ENCODE measurements around the gene HMOX2. TPM values are rescaled to one million over a fixed set of nuclear protein-coding genes. Genes with fewer than 3 reads are reported as not detected.

The HMOX2 gene, protein sequence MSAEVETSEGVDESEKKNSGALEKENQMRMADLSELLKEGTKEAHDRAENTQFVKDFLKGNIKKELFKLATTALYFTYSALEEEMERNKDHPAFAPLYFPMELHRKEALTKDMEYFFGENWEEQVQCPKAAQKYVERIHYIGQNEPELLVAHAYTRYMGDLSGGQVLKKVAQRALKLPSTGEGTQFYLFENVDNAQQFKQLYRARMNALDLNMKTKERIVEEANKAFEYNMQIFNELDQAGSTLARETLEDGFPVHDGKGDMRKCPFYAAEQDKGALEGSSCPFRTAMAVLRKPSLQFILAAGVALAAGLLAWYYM
- total RNA-seq (2022; extraction: Qiagen RNA extraction) = 59.8 to 67.5 TPM (median 63.6 TPM) in 5 replicates

GRCh38 chr16:4475880-4476788 is at the start of gene HMOX2:
HMOX2 (plus strand) TSS chr16:4476398; CDS start chr16:4505525, 29,127 bp downstream.

DNA sequence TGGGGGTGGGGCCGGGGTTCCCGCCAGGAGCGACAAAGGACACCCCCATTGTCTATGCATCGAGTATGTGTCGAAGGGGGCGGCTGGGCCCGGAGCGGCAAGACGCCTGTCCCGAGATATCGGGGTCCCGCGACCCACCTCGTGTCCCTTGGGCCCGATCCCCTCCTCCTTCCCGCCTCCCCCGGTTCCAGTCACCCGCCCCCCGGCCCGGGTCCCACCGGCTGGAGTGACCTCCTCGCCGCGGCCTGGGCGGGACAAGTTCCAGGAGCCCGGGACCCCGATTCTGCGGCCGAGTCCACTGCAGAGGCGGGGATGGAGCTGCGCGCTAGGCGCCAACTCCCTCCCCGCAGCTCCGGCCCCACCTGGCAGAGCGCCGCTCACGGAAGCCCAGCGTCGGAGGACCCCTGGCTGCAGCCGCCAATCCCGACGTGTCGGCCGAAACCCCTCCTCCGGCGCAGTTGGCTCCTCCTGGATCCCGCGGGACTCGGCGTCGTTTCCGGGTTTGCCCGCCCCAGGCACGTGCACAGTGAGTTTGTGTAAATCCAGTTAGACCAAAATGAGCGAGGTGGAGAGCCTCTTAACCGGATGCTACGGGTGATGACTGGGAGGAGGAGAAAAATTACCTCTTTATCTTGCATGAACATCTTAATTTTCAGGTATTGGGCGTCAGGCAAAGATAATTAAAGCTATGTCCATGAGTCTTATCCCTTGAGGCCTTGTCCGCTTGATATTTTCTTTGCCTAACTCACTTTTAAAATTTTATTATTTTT is 1.8 kb upstream of the HMOX2 start, which contains the start of gene NMRAL1:
NMRAL1 (minus strand) TSS at position 434 of the 770 bp plus-strand sequence. CDS start 493 bp downstream, outside the sequence.

GRCh38 chr16:4538350-4539235 is 62.4 kb downstream of the HMOX2 start, which contains the start of gene CDIP1:
CDIP1 (minus strand) TSS chr16:4538773; CDS start chr16:4514130, 24,643 bp downstream.

GRCh38 chr16:4556112-4556511 is 79.9 kb downstream of the HMOX2 start, which contains the start of gene C16orf96:
C16orf96 (plus strand) TSS chr16:4556340; CDS start chr16:4556490, 150 bp downstream.

Other genes with a start within 250 kb of the HMOX2 start
- gene SRL, start 234.3 kb upstream of the HMOX2 start, total RNA-seq (2022; extraction: Qiagen RNA extraction) = 0.03 to 0.06 TPM (median 0.03 TPM) in 3 of 5 replicates, not detected in the others
- 12.3 to 19.9 TPM (median 16.7 TPM) in 5 replicates for gene TFAP4, start 203.4 kb upstream of the HMOX2 start, total RNA-seq (2022; extraction: Qiagen RNA extraction)
- gene GLIS2, start 160.3 kb upstream of the HMOX2 start, total RNA-seq (2022; extraction: Qiagen RNA extraction) = 21.3 to 28.3 TPM (median 25.8 TPM) in 5 replicates
- 63.5 to 78.0 TPM (median 70.8 TPM) in 5 replicates for gene PAM16, start 125.1 kb upstream of the HMOX2 start, total RNA-seq (2022; extraction: Qiagen RNA extraction)
- gene VASN, start 104.5 kb upstream of the HMOX2 start, total RNA-seq (2022; extraction: Qiagen RNA extraction) = 3.3 to 6.1 TPM (median 5.8 TPM) in 5 replicates
- 15.7 to 20.1 TPM (median 19.3 TPM) in 5 replicates for gene CORO7, start 59.8 kb upstream of the HMOX2 start, total RNA-seq (2022; extraction: Qiagen RNA extraction)
- gene DNAJA3, start 50.5 kb upstream of the HMOX2 start, total RNA-seq (2022; extraction: Qiagen RNA extraction) = 52.8 to 69.1 TPM (median 67.9 TPM) in 5 replicates
- gene NMRAL1, start 1.8 kb upstream of the HMOX2 start, total RNA-seq (2022; extraction: Qiagen RNA extraction) = 42.9 to 48.2 TPM (median 47.4 TPM) in 5 replicates
- gene CDIP1, start 62.4 kb downstream of the HMOX2 start, total RNA-seq (2022; extraction: Qiagen RNA extraction) = 12.4 to 15.9 TPM (median 13.8 TPM) in 5 replicates
- gene C16orf96, start 79.9 kb downstream of the HMOX2 start, total RNA-seq (2022; extraction: Qiagen RNA extraction) = 0.03 to 0.06 TPM (median 0.05 TPM) in 3 of 5 replicates, not detected in the others
- 36.4 to 66.1 TPM (median 59.6 TPM) in 5 replicates for gene UBALD1, start 138.5 kb downstream of the HMOX2 start, total RNA-seq (2022; extraction: Qiagen RNA extraction)
- 34.3 to 43.9 TPM (median 40.1 TPM) in 5 replicates for gene MGRN1, start 148.4 kb downstream of the HMOX2 start, total RNA-seq (2022; extraction: Qiagen RNA extraction)
- 15.8 to 26.7 TPM (median 25.1 TPM) in 5 replicates for gene NUDT16L1, start 217.2 kb downstream of the HMOX2 start, total RNA-seq (2022; extraction: Qiagen RNA extraction)